GM12878 (cell line): Measurements from ENCODE around the gene ANK3.

ENCODE experiments used
- BRCA1 ChIP-seq: IDR thresholded peaks from 2 replicates; pipeline ENCODE4 v1.6.1; 2011; ENCODE audit warnings: low read depth, low read length, improper control_type of control experiment
- CHD1 ChIP-seq: IDR thresholded peaks from 2 replicates; pipeline ENCODE4 v1.6.1; 2012; ENCODE audit warnings: low read depth, low read length, improper control_type of control experiment
- EZH2 ChIP-seq: IDR thresholded peaks from 2 replicates; pipeline ENCODE4 v1.6.1; 2012; ENCODE audit warnings: low read depth, mild to moderate bottlenecking, control low read depth, inconsistent platforms, low read length, borderline replicate concordance; ENCODE audit not compliant: control insufficient read depth
- KAT2A ChIP-seq: conservative IDR thresholded peaks from 2 replicates; pipeline ENCODE4 v1.6.1; 2011; ENCODE audit warnings: low read depth, low read length; ENCODE audit not compliant: control insufficient read depth
- NR2C1 ChIP-seq: fragments of 450-650 bp; IDR thresholded peaks from 2 replicates; pipeline ENCODE4 v1.6.1; 2017; ENCODE audit warnings: antibody characterized with exemption, mild to moderate bottlenecking, moderate library complexity
- POLR2A ChIP-seq: IDR thresholded peaks from 2 replicates; pipeline ENCODE4 v1.6.1; 2011; ENCODE audit warnings: low read depth, mild to moderate bottlenecking, low read length
- SRF ChIP-seq, 2 experiments: IDR thresholded peaks; 2 replicates each; pipeline ENCODE4 v1.6.1; 2011; ENCODE audit warnings: low read depth in 2 of 2, low read length in 2 of 2, mild to moderate bottlenecking in 1 of 2, moderate library complexity in 1 of 2
- TF ChIP-seq, protein P1 (sequence below): IDR thresholded peaks from 2 replicates; pipeline ENCODE4 v1.6.1; 2012; ENCODE audit warnings: low read depth, low read length, improper control_type of control experiment
- TF ChIP-seq, protein P2 (sequence below): IDR thresholded peaks from 2 replicates; pipeline ENCODE4 v1.6.1; 2012; ENCODE audit warnings: mild to moderate bottlenecking, low read depth, low read length

DNA sequence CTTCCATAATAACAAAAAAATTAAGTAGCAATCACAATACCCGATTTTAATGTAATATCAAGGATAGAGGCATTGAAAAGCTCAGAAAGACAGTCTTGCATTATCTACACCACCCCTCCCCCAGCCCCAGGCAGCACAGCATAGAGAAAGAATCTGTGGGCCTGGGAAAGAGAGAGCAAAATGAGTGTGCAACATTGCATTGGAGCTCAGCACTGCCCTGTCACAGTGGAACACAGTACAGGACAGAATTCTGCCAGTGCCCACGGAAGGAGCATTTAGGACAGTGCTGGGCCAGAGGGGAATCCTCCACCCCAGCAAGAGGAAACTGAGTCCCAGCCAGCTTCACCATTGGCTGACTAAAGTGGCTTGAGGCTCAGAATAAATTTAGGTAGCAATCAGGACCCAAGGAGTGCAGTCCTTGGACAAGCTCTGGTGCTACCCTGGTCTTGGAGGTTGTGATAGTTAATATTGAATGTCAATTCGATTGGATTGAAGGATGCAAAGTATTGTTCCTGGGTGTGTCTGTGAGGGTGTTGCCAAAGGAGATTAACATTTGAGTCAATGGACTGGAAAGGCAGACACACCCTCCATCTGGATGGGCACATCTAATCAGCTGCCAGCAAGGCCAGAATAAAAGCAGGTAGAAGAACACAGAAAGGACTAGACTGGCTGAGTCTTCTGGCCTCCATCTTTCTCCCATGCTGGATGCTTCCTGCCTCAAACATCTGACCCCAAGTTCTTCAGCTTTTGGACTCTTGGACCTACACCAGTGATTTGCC, 234.4 kb downstream of the ANK3 start:
- no peak for TF ChIP-seq POLR2A
- TF ChIP-seq SRF (IDR thresholded peaks at IDR 0.05; ENCODE audit: low read depth in 2 of 2, low read length in 2 of 2): no peak
- no peak for TF ChIP-seq BRCA1
- TF ChIP-seq NR2C1: no peak
- TF ChIP-seq, protein P1, sequence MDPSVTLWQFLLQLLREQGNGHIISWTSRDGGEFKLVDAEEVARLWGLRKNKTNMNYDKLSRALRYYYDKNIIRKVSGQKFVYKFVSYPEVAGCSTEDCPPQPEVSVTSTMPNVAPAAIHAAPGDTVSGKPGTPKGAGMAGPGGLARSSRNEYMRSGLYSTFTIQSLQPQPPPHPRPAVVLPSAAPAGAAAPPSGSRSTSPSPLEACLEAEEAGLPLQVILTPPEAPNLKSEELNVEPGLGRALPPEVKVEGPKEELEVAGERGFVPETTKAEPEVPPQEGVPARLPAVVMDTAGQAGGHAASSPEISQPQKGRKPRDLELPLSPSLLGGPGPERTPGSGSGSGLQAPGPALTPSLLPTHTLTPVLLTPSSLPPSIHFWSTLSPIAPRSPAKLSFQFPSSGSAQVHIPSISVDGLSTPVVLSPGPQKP: no peak
- TF ChIP-seq CHD1: no peak
- TF ChIP-seq, protein P2, sequence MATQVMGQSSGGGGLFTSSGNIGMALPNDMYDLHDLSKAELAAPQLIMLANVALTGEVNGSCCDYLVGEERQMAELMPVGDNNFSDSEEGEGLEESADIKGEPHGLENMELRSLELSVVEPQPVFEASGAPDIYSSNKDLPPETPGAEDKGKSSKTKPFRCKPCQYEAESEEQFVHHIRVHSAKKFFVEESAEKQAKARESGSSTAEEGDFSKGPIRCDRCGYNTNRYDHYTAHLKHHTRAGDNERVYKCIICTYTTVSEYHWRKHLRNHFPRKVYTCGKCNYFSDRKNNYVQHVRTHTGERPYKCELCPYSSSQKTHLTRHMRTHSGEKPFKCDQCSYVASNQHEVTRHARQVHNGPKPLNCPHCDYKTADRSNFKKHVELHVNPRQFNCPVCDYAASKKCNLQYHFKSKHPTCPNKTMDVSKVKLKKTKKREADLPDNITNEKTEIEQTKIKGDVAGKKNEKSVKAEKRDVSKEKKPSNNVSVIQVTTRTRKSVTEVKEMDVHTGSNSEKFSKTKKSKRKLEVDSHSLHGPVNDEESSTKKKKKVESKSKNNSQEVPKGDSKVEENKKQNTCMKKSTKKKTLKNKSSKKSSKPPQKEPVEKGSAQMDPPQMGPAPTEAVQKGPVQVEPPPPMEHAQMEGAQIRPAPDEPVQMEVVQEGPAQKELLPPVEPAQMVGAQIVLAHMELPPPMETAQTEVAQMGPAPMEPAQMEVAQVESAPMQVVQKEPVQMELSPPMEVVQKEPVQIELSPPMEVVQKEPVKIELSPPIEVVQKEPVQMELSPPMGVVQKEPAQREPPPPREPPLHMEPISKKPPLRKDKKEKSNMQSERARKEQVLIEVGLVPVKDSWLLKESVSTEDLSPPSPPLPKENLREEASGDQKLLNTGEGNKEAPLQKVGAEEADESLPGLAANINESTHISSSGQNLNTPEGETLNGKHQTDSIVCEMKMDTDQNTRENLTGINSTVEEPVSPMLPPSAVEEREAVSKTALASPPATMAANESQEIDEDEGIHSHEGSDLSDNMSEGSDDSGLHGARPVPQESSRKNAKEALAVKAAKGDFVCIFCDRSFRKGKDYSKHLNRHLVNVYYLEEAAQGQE: no peak
- no peak for TF ChIP-seq KAT2A
- no peak for TF ChIP-seq EZH2
